Measurements from ENCODE around the gene SYNE1. TPM values are rescaled to one million over a fixed set of nuclear protein-coding genes. Genes with fewer than 3 reads are reported as not detected.

SYNE1 gene
- total and polyA plus RNA-seq, 2 of the 8 experiments (the other 6 are each of a cell fraction or from before 2014, with no cell fraction given), result 2.8 to 5.5 TPM

DNA sequence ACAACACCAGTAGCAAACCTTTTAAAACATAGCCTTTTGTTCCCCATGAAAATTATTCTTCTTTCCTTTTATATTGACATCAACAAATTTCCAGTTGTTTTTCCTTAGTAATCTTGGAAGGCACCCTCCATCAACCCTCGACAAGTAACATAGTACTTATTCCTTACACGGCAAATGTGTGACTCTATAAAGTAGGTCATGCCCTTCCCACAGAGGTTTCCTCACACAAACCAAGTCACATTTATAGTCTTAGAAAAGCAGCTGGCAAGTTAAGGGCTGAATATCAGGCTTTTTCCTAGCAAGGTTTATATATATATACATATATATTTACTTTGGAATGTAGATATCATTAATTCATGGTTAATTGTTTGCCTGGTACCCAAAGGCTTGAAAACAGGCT lies 371.5 kb downstream of the SYNE1 start:
- Histone ChIP-seq H4K5ac (ENCODE audit: insufficient read length, low read depth, low read length) (no peak overlapping the region), H3K4me1 (replicated peaks in 1 of 4; ENCODE audit: control insufficient read depth in 3 of 4, insufficient read depth in 4 of 4, low read length in 3 of 4) (no peaks in the 10 kb centered on the region), H4K91ac (replicated peaks; ENCODE audit: insufficient read length, low read length) (no peak overlapping the region), H3K4ac (replicated peaks; ENCODE audit: insufficient read length, low read depth, low read length) (no peak overlapping the region), H2BK15ac (ENCODE audit: low read length) (no peak overlapping the region), H2BK20ac (ENCODE audit: low read length) (no peak overlapping the region), H2AK5ac (ENCODE audit: low read depth, low read length) (no peak overlapping the region), H3K14ac (ENCODE audit: insufficient read length) (no peak overlapping the region), H3K23me2 (ENCODE audit: low read depth, low read length) (no peaks in the 10 kb centered on the region), H3K9me3 (ENCODE audit: insufficient read depth in 2 of 2, low read depth in 1 of 2, low read length in 1 of 2) (peaks cover 14 to 17% of the 10 kb centered on the region in 2 experiments), H3K18ac (ENCODE audit: extremely low read depth, low read length) (no peak overlapping the region), H3K4me3 (ENCODE audit: extremely low read depth in 1 of 4, insufficient read depth in 2 of 4, low read depth in 3 of 4, low read length in 4 of 4) (no peak overlapping the region), H4K8ac (ENCODE audit: extremely low read depth, insufficient read depth, low read length) (no peak overlapping the region), H3K79me2 (ENCODE audit: control insufficient read depth in 1 of 2, insufficient read depth in 2 of 2, low read length in 2 of 2) (no peaks in the 10 kb centered on the region), H3K4me2 (ENCODE audit: insufficient read depth in 1 of 2, low read depth in 2 of 2, low read length in 2 of 2) (no peak overlapping the region), H3K9ac (replicated peaks in 1 of 4; ENCODE audit: extremely low read depth in 1 of 4, low read depth in 3 of 4, low read length in 3 of 4) (no peak overlapping the region), H3K56ac (replicated peaks; ENCODE audit: insufficient read length, low read depth, low read length) (no peak overlapping the region), H3K79me1 (ENCODE audit: low read depth, low read length) (no peaks in the 10 kb centered on the region), H2BK120ac (replicated peaks; ENCODE audit: low read depth, low read length) (no peak overlapping the region), H3K23ac (ENCODE audit: insufficient read length) (no peak overlapping the region), H3K27me3 (replicated peaks in 1 of 4; ENCODE audit: control insufficient read depth in 3 of 4, extremely low read depth in 1 of 4, insufficient read depth in 3 of 4, low read length in 3 of 4) (no peaks in the 10 kb centered on the region), H2BK12ac (ENCODE audit: low read depth, low read length) (no peak overlapping the region), H3K36me3 (ENCODE audit: control insufficient read depth in 2 of 4, insufficient read depth in 4 of 4, low read length in 3 of 4) (no peaks in the 10 kb centered on the region), H2BK5ac (ENCODE audit: low read depth, low read length) (no peak overlapping the region), H3K27ac (ENCODE audit: low read depth, low read length) (no peak overlapping the region), H4K20me1 (replicated peaks in 1 of 2; ENCODE audit: control insufficient read depth in 1 of 2, insufficient read depth in 2 of 2, low read length in 2 of 2) (no peaks in the 10 kb centered on the region), H2AFZ (ENCODE audit: low read length) (no peak overlapping the region)
- POLR2A ChIA-PET (ENCODE audit: partially characterized antibody), result interaction anchor here (1.0 kb wide), 1 partner anchor 8 kb away, joined by 3 read pairs; no protein-coding TSS in a partner anchor
- 96% methylated on average over 2 of the region's 2 CpGs; no CpG with 5 or more reads in 1 of the 2 experiments for WGBS, 2 experiments (ENCODE audit: extremely low coverage in 1 of 2, insufficient coverage in 1 of 2, insufficient read length in 1 of 2, insufficient replicate concordance in 2 of 2, low coverage in 1 of 2, low lambda C conversion rate in 2 of 2, missing lambda C conversion rate in 1 of 2)
- FAIRE-seq (no peak), DNase-seq (ENCODE audit: low read depth in 1 of 2, low spot score in 2 of 2) (no peak)
- CTCF ChIA-PET (ENCODE audit: partially characterized antibody), result no interaction called here

Data from H1 (cell line).